ENCODE results near the gene ZNF558. TPM values are rescaled to one million over a fixed set of nuclear protein-coding genes. Genes with fewer than 3 reads are reported as not detected.

Gene ZNF558
- total RNA-seq (2021) (18.7 and 20.6 TPM in 2 replicates), Bru-seq, nascent RNA (percentile 59 among the genes with signal in this experiment), BruChase-seq, experiment 1, labeled RNA remaining after a 2-hour chase (percentile 59 among the genes with signal in this experiment), BruChase-seq, experiment 2, labeled RNA remaining after a 6-hour chase (percentile 58 among the genes with signal in this experiment)
- long read RNA-seq, full-length matches to known transcripts, result 9 of 36 reads
- long read RNA-seq, partial matches to known transcripts, result 1 of 36 reads
- long read RNA-seq, other reads (novel, unspliced or antisense), result 26 of 36 reads

GRCh38 chr19:8832132-8833021, at the start of gene ZNF558, which contains the start of gene MBD3L1:
Gene ZNF558 (minus strand): TSS chr19:8832304. CDS start chr19:8822659, 9,645 bp downstream.
Gene MBD3L1 (plus strand): TSS chr19:8832377. CDS start chr19:8842679, 10,302 bp downstream.
- ChIA-PET POLR2A (ENCODE audit: low non-redundant PET) (interaction anchor here (0.6 kb wide), 1 partner anchor 243 kb away, joined by 3 read pairs; no protein-coding TSS in a partner anchor), CTCF (no interaction called here)
- Histone ChIP-seq H3K9me3 (ENCODE audit: low read depth, low read length, poor library complexity, severe bottlenecking) (no peaks in the 10 kb centered on the region), H3K4me1 (ENCODE audit: insufficient read depth, low read length, poor library complexity, severe bottlenecking) (peaks cover 7% of the 10 kb centered on the region), H3K27me3 (replicated peaks; ENCODE audit: insufficient read depth, low read depth, low read length, poor library complexity) (no peaks in the 10 kb centered on the region), H3K27ac (ENCODE audit: low read depth, low read length, poor library complexity, severe bottlenecking) (peak within 1 kb of the TSS; percentile 98), H3K36me3 (ENCODE audit: insufficient read depth, low read length, poor library complexity, severe bottlenecking) (peaks cover 4% of the 10 kb centered on the region), H3K4me3 (ENCODE audit: low read depth, low read length, poor library complexity, severe bottlenecking) (peak within 1 kb of the TSS; percentile 88)
- no peak for TF ChIP-seq EZH2 (IDR thresholded peaks at IDR 0.05; ENCODE audit: borderline replicate concordance, low read depth, low read length, poor library complexity, severe bottlenecking)
- peak; percentile 34 for TF ChIP-seq CTCF (conservative IDR thresholded peaks at IDR 0.05; ENCODE audit: low read depth, low read length)
- BruUV-seq (replicated peaks), result no TSS peak
- intact Hi-C loops (cut with micrococcal nuclease; ENCODE audit: unreplicated experiment), result no loop called here
- peak; percentile 99 for DNase-seq (ENCODE audit: low spot score)

- no TSS peak for BruUV-seq (replicated peaks)
- no peak for DNase-seq (ENCODE audit: low spot score)
- no peaks in the 10 kb centered on the region for H3K36me3 ChIP-seq (ENCODE audit: insufficient read depth, low read length, poor library complexity, severe bottlenecking)
- H3K27me3 ChIP-seq (replicated peaks; ENCODE audit: insufficient read depth, low read depth, low read length, poor library complexity), result peaks cover 5% of the 10 kb centered on the region
- no peak overlapping the region for H3K27ac ChIP-seq (ENCODE audit: low read depth, low read length, poor library complexity, severe bottlenecking)
- ChIA-PET POLR2A (ENCODE audit: low non-redundant PET) (no interaction called here), CTCF (no interaction called here)
- TF ChIP-seq EZH2 (IDR thresholded peaks at IDR 0.05; ENCODE audit: borderline replicate concordance, low read depth, low read length, poor library complexity, severe bottlenecking) (no peak), CTCF (conservative IDR thresholded peaks at IDR 0.05; ENCODE audit: low read depth, low read length) (no peak)
- intact Hi-C loops (cut with micrococcal nuclease; ENCODE audit: unreplicated experiment), result no loop called here
- H3K4me1 ChIP-seq (ENCODE audit: insufficient read depth, low read length, poor library complexity, severe bottlenecking), result no peaks in the 10 kb centered on the region
- no peak overlapping the region for H3K4me3 ChIP-seq (ENCODE audit: low read depth, low read length, poor library complexity, severe bottlenecking)
- no peaks in the 10 kb centered on the region for H3K9me3 ChIP-seq (ENCODE audit: low read depth, low read length, poor library complexity, severe bottlenecking)
Observed at GRCh38 chr19:8881512-8881911, 49.4 kb upstream of the ZNF558 start.

GRCh38 chr19:8880868-8881488, 48.9 kb upstream of the ZNF558 start:
- intact Hi-C loops (cut with micrococcal nuclease; ENCODE audit: unreplicated experiment), result no loop called here
- no peak for DNase-seq (ENCODE audit: low spot score)
- CTCF ChIA-PET, result no interaction called here
- H3K9me3 ChIP-seq (ENCODE audit: low read depth, low read length, poor library complexity, severe bottlenecking), result no peaks in the 10 kb centered on the region
- H3K27me3 ChIP-seq (replicated peaks; ENCODE audit: insufficient read depth, low read depth, low read length, poor library complexity), result peaks cover 5% of the 10 kb centered on the region
- H3K4me3 ChIP-seq (ENCODE audit: low read depth, low read length, poor library complexity, severe bottlenecking), result no peak overlapping the region
- POLR2A ChIA-PET (ENCODE audit: low non-redundant PET), result no interaction called here
- H3K27ac ChIP-seq (ENCODE audit: low read depth, low read length, poor library complexity, severe bottlenecking), result no peak overlapping the region
- no peaks in the 10 kb centered on the region for H3K4me1 ChIP-seq (ENCODE audit: insufficient read depth, low read length, poor library complexity, severe bottlenecking)
- no TSS peak for BruUV-seq (replicated peaks)
- H3K36me3 ChIP-seq (ENCODE audit: insufficient read depth, low read length, poor library complexity, severe bottlenecking), result no peaks in the 10 kb centered on the region
- no peak for TF ChIP-seq CTCF (conservative IDR thresholded peaks at IDR 0.05; ENCODE audit: low read depth, low read length)
- no peak for TF ChIP-seq EZH2 (IDR thresholded peaks at IDR 0.05; ENCODE audit: borderline replicate concordance, low read depth, low read length, poor library complexity, severe bottlenecking)

Measured in A673 (cell line).